HG03045 (cell line): ENCODE results near the gene FST.

Experiments used
- ATAC-seq: cut with Tn5 transposase; IDR thresholded peaks from one replicate; pipeline ENCODE4 v1.9.1; 2021; ENCODE audit warnings: mild to moderate bottlenecking, moderate library complexity; ENCODE audit not compliant: unreplicated experiment

The FST gene

DNA sequence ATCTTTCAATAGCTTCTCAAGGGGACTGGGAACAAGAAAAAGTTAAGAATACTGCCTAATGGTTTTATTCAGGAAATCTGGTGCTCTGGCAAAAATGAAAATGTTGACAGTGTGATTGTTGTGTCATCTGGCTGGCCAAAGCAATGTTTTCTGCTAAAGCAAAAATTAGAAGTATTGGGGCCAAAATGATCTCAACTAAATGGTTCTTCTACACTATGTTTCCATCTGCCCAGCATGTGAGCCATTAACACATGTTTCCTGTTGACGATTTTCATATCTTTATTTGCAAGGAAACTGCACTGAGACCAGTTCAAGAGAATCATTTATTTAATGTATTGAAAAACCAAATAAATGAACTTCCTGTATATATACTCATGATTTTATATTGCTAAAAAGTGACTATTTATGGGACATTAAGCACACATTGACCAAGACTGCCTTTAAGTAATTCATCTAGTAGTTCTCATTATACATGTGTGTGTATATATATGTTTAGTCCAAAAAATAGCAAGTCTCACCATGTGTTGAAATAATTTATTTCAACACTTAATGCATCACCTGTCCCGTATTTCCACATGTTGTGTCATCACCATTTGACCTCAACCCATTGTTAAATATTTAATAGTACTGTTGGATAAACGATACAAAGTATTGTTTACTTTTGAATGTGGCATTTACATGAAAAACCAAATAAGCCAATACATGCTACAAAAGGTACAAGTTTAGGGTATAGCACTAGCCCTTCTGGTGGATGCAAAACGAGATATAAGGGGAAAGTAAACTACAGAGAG, 7.5 kb upstream of the FST start:
- no peak for ATAC-seq

DNA sequence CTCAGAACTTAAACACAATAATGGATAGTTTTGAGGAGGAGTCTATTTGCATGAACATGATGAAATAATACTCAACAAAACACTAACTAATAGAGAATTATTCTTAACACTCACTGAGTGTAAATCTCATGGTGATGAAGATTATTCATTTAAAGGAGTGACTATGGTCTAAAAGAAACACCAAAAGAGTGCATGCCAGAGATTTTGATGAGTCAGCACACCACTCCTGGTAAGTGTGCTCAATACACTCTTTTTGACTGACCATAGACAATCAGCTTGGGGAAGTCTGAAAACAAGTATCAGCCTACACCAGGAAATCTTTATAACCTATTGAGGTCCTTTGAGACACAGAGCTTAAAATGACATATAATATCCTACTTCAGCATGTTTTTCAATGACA, 6.8 kb upstream of the FST start:
- ATAC-seq = no peak

DNA sequence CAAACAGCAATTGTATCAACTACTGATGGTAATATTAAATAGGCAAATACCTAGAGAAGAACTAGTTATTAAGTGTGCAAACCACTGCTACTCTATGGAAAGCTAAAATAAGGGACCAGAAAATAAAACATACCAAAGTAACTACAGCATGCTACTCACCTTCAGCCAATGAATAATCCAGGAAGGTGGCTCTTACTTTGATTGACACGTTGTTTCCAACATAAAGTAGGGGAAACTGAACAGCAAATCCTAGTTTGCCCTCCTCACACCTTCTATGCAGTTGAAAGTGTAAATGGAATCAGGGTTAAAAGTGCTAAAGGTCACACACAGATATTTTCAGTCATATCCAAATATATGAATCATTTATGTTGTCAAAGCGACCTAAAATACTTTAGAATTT, 5.1 kb upstream of the FST start:
- no peak for ATAC-seq

DNA sequence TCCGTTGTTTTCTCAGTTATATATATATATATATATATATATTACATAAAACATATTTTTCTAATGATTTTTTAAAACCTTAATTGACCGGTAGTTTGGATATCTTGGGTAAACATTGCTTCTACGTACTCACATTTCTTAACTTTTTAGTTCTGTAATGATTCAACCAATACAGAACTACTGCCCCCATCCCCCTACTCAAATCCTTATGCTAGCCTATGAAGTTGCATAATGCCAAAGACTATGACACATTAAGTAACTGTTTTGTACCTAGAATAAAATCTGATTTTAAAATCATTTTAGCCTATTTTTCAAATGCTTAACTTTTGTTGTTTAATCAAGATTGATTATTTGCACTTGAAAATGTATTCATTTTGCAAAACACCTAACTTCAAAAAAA, 4.4 kb upstream of the FST start:
- no peak for ATAC-seq

DNA sequence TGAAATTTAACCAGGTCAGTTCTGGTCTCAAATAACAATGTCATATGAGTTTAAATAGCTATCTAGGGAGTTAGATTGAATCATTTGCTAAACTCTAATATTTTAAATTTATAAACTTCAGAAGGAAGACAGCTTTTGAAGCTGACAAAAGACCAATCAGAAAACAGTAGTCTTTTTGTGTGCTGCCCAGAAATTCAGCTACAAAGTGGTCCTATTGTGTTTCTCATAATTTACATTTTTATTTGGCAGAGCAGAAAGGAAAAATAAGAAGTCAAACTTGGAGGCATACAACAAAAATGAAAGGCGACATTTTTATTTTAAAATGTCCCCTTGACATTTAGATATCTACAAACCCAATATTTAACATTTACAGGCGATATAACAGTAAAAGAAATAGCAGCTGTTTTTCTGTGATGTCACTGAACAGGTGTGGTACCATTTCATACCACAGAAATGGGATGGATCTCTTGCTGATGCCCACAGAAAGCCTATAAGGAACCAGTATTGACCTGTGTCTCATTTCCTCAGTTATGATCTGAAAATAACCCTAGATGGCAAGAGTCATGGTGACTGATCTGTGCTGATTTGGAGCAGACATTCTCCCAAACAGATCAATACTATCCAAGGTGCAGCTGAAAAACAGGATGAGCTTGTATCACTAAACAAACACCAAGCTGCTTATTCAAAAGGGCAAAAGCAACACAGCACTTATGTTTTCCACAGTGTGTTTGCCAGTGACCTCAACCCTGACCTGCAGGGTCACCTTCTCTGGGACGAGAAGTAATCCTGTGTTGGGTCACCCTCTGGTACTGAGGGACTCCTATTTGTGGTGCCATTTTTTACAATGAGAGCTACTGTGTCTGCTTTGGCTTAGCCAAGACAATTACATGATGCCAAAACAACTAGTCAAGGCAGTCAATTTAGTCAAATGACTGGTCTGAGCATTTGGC, 3.6 kb upstream of the FST start:
- no peak for ATAC-seq

DNA sequence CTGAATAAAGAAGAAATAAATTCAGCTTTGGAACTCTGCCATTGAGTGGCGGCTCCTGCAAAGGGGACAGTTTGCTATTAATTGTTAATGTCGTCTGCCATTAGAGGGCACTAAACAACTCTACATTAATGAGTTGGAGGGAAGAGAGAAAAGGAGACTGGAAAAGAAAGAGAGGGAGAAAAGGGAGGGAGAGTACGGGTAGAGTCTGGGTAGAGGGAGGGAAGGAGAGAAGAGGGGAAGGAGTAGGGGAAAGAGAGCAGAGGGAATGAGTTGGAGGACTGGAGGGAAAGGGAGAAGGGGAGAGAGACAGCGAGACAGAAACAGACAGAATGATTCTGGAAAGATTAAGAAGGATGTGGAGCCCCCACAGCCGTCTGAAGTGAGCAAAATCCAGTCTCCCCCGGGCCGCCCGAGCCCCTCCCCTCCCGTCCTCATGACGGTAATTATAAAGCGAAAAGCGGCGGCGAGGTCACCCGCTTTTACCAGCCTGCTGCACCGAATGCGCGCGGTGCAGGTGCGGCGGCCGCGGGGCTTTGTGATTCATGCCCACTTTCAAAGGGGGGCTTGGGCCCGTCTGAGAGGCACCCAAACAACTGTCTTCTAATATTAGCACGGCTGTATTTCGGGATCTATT, 1.9 kb upstream of the FST start:
- no peak for ATAC-seq

DNA sequence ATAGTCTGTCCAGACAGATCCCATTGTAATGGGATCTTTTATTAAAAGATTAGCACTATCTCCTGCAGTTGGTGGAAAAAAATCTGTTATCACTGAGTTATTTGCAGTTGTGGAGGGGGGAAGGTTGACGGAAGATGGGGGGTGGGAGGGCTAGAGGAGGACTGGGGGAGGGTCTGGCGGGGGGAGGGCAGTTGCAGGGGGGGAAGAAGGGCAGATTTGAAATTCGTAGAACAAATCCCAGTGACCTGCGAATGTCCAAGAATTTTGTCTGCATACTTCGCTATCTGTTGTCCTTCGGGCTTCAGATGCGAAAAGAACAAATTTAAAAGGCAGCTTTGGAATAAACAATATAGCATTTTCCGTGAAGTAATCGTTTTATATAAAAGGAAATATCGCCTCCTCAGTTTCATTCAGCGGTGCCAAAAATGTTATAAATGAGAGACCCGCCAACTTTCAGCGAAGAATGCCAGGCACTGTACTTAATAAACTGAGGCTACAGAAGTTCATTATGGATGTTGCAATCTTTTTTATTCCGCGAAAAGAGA, 1.3 kb upstream of the FST start:
- ATAC-seq = no peak

DNA sequence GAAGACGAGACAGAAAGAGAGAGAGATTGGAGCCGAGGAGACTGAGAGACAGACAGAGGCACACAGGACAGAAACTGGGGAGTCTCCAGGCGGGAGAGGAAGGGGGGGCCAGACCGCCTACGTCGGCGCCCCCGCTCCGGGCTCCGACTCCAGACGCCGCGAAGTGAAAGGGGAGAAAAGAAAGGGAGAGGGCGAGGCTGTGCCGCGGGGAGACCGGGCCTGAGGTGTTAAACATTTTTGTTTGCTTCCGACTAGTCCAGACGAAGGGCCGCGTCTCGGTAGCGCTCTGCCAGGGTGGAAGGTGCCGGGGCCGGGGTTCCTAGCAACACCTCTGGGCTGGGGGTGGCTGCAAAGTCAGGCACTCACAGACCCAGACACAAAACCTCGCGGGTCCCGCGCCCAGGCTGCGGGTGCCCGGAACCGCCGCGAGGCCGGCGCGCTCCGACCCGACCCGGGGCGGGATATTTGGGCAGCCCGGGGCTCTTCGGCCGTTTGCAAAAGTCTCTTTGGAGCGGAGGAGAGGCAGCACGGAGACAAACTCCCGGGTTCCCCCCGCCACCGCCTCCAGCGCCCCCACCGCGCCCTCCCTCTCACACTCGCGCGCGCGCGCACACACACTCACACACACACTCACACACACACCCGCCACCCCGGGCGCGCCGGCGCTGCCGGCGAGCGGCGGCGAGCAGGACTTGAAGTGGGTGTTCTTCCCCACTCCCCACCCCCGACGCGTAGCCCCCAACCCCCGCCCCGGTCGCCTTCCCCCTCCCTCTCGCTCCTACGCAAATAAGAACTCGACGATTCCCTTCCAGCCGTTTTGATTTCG, 626 bp upstream of the FST start:
- ATAC-seq = no peak

DNA sequence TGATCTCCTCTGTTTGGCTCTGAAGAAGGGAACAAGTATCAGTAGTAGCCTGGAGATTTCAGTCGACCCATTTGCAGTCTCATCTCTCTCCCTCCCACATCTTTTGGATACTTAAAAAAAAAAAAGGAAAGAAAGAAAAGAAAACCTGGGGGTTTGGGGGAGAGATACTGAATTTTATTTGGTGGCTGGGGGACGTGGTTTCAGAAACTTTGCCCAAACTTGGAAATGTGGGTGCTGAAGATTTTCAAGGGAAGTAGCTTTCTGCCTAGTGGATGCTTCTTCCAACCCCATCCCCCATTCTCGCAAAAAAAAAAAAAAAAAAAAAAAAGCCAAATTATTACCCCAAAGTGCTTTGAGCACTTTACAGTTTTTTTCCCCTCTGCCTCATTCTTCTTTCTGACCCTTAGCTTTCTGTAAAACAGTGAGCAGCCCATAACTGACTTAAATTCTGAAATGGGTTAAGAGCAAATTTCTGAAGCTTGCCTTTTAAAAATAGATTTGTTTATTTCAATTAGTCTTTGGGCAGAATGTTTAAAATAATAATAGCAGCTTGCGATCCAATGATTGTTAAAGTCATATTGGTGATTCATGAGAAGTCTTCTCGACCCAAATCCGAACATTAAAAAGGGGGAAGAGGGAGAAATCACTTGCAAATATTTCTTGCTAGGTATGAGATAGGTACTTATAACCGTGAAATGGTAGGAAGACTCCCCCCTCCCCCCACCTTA, 894 bp downstream of the FST start:
- ATAC-seq = no peak

DNA sequence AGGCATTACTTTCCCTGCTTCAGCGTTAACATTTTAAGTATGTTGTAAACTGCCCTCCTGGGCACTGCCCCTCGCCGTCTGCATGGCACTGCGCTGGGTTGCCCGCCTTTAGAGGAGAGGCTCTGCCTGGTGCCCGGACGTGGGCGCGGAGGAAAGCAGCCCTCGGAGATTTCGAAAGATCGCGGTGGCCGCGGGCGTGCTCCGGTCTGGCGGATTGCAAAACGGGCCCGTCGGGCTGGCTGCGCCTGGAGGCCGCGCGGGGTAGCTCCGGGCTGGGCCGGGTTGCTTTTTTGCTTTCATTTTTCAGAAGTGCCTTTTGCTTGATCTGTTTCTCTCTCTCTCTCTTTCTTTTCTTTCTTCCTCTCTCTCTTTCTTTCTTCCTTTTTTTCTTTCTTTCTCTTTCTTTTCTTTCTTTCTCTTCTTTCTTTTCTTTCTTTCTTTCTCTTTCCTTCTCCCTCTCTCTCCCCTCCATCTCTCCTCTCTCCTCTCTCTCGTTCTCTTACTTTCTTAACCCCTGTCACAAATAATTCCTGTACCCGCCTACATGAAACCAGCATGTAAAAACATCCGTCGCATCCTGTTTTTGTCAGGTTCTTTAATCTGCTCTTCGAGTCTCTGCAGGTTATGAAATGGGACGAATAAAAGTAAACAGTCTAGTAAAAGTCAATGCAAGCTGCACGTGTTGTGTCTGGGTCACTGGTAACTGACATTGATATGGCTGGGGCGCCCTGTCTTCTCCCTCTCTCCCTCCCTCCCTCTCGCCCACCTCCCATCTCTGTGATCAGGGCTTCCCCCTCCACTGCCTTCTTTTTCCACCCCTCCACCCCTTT, 1.7 kb downstream of the FST start:
- ATAC-seq = peak; percentile 64

DNA sequence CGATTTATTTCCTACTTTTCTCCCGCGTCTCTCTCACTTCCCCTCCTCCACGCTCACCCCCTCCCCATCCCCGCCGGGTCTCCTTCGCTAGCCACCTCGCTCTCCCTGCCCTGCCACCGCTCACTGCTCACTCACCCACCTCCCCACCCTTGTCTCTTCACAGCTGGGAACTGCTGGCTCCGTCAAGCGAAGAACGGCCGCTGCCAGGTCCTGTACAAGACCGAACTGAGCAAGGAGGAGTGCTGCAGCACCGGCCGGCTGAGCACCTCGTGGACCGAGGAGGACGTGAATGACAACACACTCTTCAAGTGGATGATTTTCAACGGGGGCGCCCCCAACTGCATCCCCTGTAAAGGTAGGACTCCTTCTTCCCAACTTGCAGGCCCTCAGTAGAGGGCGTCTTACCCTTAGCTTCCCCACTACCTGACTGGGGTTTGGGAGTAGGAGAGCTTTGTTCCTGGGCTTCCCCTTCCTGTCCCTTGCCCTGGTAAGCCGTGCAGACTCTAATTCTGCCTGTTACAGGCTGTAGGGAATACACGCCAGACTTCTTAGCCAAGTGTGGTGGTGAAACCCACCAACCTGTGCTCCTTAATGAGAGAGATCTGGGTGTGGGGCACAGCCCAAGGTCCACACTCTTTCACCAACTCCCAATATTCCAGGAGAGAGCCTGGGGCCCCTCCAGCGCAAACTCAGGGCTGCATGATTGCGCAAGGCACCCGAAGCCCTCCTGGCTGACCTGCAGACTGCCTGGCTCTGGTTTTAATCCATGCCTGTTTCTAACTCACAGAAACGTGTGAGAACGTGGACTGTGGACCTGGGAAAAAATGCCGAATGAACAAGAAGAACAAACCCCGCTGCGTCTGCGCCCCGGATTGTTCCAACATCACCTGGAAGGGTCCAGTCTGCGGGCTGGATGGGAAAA, 2.5 kb downstream of the FST start:
- no peak for ATAC-seq

DNA sequence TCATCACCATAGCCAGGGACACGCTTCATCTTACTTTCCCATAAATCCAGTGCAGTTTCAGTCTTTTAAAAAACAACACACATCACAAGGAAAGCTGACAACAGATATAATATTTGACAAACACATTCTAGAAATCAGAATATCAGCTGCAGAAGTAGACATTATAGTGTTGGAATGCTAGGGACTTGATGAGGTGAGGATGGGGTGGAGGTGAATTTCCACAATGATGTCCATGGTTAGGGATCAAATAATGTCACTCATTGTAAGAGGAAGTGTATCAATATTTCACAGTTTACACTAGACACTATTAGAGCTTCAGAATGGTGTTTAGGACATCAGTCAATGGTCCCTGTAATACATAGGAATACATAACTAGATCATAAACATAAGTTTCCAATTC, 7.0 kb downstream of the FST start:
- ATAC-seq = no peak

DNA sequence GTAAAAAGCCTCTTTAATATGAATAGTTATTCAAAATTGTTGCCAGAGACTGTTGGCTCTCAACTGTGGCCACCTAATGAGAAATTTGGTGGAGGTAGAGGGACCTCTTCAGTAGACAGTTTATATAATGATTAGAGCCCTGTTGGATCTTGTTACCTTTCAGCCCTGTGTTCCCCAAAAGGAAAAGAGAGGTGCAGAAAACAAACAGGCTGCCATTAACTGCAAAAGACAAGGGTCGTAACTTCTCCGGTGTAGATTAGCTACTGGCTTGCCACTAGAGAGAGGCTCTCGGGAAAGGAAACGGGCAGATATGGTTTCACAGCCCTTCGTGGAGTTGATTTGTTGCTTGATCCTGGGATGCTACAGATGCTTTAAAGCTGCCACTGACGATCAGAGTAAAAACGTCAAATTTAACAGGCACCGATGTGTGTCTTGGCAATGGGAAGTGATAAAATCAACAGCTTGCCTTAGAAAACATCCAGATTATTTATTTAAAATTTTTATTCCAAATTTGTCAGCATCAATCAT, 7.8 kb downstream of the FST start:
- no peak for ATAC-seq

DNA sequence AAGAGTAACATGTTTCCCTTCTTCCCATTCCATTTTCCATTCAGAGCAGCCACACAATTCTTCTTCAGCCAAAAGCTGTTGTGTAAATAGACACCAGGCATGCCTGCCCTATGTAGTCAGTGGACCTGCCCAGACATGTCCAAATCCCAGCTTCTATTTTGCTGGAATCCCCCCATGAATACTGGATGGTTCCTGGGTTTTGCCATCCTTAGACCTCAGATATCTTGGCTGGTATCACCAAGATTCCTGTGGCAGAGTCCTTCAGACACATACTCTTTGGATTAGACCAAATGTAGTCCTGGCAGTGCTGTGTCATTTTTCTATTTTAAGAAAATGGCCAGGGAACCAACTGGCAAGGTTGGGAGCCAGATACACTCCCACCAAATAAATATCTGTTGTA, 10.3 kb downstream of the FST start:
- no peak for ATAC-seq

DNA sequence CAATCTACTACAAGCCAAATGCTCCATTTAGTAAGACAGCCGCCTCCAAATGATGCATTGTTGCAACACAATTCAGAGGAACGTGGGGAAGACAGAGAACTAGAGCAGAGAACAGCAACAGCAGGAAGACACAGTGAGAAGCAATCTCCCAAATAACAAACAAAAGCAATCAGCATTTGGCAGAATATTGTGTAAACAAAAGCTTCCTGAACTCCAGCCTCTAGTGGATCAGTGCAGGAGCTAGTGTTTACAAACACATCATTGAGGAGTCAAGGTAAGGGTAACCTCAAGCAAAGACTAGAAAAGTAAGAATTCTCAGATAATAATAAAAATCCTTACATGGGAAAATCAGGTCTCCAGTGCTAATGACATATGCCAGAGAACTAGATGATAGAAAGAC, 20.6 kb downstream of the FST start:
- ATAC-seq = no peak

DNA sequence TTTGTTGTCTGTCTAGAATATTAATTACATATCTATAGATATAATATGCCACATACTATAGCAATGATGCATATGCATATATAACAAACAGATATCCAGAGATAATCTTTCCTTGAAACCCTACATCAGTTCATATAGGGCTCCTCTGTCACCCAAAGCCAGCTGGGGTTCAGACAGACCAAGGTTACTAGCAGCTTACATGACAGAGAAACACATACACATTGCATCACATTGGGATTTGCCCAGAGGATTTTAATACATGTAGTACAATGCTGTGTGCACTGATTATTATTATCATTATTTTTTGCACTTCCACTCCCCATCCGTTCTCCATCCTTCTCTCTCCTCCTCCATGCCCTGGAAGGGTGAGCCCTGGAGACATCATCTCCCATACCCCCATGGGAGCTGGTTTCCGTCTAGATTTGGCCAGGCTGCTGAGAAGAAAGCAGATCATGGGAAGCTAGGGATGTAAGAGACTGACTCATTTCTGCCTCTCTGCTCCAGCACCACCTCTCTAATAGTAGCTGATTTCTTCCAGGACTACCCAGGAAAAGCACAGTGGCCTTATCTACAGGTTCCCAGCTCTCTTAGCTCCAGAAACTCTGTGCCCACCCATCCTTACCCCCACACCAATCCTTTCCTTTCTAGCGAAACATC, 23.3 kb downstream of the FST start:
- no peak for ATAC-seq

DNA sequence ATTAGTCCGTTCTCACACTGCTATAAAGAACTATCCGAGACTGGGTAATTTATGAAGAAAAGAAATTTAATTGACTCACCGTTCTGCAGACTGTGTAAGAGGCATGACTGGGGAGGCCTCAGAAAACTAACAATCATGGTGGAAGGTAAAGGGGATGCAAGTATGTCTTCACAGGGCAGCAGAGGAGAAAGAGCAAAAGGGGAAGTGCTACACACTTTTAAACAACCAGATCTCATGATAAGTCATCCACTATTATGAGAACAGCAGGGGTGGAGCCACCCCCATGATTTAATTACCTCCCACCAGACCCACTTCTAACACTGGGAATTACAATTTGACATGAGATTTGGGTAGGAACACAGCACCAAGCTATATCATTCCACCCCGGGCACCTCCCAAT, 26.6 kb downstream of the FST start:
- ATAC-seq = no peak
